AG20443 (cell line): Measurements from ENCODE around the gene GADL1.
A peak's percentile ranks its signal among the peaks of the same experiment; 100 is the strongest.

Experiments
- DNase-seq: peaks from one replicate; pipeline ENCODE4 v3.0.0; 2012; ENCODE audit warnings: low spot score, mixed read lengths

The GADL1 gene

GRCh38 chr3:30721314-30721634, 173.2 kb downstream of the GADL1 start:
- no peak for DNase-seq

- DNase-seq, result peak; percentile 14
Measured at GRCh38 chr3:30720586-30721313, 173.7 kb downstream of the GADL1 start.

GRCh38 chr3:30719536-30719935, 174.9 kb downstream of the GADL1 start:
- no peak for DNase-seq

- no peak for DNase-seq
Measured at GRCh38 chr3:30713885-30714503, 180.5 kb downstream of the GADL1 start.

- DNase-seq, result no peak
Measured at GRCh38 chr3:30712991-30713390, 181.5 kb downstream of the GADL1 start.

- no peak for DNase-seq
Measured at GRCh38 chr3:30711867-30712266, 182.6 kb downstream of the GADL1 start.

- DNase-seq, result no peak
Measured at GRCh38 chr3:30711151-30711550, 183.3 kb downstream of the GADL1 start.

GRCh38 chr3:30710017-30710416, 184.4 kb downstream of the GADL1 start:
- DNase-seq, result no peak

- no peak for DNase-seq
Measured at GRCh38 chr3:30708472-30708871, 186.0 kb downstream of the GADL1 start.

DNA sequence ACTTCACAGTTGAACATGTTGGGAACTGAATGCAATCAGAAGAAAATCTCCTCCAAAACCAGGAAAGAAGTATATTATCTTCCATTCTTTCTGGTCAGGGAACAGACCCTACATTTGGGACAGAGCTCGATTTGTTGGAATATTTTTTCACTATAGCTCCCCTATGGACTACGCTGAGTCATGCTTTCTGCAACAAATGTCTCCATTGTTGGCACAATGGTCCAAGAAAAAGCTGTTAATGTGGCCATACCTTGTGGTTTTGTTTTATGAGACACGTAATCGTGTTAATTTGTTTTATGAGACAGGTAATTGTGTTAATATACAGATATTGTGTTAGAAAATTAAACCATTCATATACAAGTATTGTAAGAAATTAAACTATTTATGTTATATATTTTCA, 186.6 kb downstream of the GADL1 start:
- DNase-seq, result no peak

- DNase-seq, result no peak
Measured at GRCh38 chr3:30704931-30705890, 189.2 kb downstream of the GADL1 start.

DNA sequence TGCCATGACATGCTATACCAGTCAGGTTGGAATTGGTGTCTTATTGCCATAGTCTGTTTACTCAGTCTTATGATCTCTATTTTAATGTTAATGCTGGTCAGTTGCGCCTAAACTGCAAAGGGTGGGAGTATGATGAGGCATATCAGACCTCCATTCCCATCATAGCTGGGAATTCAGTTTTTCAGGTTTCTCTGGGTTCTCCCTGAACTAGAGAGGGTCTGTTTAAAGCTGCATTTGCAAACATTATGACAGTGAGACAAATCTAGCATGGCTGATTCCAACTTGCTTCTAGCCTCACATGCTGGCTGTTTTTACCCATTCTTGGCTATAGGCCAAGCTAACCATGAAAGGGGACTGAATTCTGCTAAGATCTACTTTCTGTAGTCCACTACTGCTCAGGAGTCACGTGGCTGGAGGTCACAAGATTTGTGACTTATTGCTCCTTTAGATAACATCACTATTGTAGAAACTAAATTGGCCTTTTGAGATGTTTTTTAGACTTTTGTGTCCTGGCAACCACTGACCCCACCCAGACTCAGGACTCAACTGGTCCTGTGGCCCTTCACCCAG, 191.5 kb downstream of the GADL1 start:
- no peak for DNase-seq

- DNase-seq, result no peak
Measured at GRCh38 chr3:30702038-30702827, 192.2 kb downstream of the GADL1 start.

DNA sequence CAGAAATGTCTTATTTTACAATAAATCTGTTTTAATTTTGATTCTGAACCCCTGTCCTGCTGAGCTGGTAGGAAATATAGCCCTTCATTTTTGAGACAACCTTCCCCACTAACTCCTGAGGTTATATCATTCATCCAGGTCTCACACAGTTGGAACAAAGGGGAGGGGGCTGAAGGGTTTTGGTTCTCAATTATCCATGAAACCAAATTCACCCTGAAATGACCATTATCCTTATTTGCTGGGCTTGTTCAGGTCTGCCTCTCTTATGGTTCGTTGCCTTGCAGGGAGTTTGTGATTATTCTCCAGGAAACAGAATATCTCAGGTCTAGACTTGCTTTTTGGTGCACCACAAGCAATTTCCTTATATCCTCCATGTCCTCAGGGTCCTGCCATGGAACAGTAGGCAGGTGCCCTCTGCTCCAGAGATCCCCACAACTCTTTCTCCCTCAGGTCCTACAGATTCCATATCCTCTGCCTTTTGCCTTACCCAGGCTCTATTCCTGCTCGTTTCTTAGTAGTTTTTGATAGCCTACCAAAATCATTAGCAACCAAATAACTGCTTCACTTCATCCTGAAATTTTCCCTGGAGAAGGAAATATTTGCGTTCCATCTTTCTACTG, 193.6 kb downstream of the GADL1 start:
- no peak for DNase-seq

- no peak for DNase-seq
Measured at GRCh38 chr3:30699927-30700326, 194.5 kb downstream of the GADL1 start.

DNA sequence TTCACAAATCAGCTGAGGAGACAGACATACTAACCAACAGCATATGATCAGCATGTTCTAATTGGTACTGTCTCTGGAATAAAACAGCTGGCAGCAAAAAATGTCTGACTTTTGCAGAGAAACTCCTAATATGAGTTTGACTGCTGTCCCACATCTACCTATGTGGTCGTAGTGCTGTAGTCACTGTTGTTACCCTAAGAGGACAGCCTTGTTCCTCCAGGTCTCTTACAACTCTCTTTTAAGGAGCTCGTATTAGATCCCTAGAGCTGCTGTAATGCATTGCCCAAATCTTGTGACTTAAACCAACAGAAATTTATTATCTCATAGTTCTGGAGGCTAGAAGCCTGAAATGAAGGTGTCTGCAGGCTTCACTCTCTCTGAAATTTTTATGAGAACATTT, 195.9 kb downstream of the GADL1 start:
- DNase-seq, result no peak

DNA sequence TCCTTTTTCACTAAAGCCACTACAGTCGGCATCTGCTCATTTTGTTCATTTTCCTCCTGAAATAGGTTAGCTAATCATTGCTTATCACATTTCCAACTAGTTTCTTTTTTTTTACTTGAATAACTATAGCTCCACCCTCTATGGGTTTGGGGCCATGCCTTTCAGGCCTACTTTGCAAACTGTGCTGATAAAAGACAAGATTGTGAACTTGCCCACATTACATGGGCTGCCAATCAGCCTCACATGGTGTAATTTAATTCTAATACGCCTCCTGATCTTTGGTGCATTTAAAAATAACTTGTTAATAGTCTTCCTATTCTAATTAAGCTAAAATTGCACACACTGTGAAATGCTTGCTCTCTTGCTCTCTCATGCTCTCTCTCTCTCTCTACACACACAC, 197.6 kb downstream of the GADL1 start:
- DNase-seq, result no peak

DNA sequence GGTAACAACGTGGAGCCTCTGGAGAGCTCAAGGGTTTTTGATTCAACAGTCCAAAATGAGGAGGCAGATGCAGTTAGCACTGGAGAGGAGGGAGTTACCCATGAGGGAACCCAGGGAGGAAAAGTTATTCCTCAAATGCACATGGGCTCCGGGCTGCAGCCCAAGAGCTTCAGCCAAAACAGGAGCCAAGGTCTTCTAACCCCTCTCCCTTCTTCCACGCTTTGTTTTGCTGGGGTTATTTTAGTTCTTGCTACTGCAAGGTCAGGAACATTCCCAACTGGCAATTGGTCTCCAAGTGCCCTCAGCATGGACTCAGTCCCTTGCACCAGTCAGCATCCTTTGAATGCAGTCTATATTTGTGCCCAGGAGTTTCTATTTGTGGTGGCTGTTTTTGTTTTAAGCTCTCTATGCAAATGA, 198.1 kb downstream of the GADL1 start:
- DNase-seq, result no peak

- DNase-seq, result no peak
Measured at GRCh38 chr3:30695302-30696061, 199.0 kb downstream of the GADL1 start.

DNA sequence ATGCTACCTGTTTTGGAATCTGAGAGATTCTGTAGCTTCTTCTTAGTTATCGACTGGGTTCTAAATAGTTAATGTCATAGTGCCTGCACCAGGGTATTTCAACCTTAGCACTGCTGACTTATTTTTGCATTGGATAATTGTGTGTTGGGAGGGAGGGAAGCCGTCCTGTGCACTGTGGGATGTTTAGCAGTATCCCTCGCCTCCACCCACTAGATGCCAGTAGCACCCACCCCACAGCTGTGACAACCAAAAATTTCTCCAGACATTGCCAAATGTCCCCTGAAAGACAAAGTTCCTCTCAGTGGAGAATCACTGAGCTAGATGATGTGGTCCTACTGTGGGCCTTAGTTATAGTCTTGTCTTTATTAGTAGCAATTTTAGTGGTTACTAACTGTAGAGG, 199.8 kb downstream of the GADL1 start:
- DNase-seq, result no peak

GRCh38 chr3:30694148-30694547, 200.3 kb downstream of the GADL1 start:
- no peak for DNase-seq
